GM18526 (cell line): ENCODE data around the gene WFS1.

Experiments
- POLR2A ChIP-seq: IDR thresholded peaks from 3 replicates; pipeline ENCODE4 v1.6.1; 2011; ENCODE audit not compliant: insufficient read length; ENCODE audit errors: extremely low read depth

The WFS1 gene

GRCh38 chr4:6250235-6250983, 19.2 kb upstream of the WFS1 start:
- TF ChIP-seq POLR2A = no peak

DNA sequence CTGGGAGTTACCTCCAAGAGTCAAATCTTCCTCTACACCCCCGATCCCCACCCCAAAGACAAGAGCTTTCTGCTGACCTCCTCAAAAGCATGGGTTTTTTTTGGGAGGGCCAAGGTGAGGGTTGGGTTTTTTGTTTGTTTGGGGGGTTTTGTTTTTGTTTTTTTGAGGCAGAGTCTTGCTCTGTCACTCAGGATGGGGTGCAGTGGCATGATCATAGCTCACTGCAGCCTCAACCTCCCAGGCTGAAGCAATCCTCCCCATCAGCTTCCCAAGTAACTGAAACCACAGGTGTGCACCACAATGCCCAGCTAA, 18.7 kb upstream of the WFS1 start:
- TF ChIP-seq POLR2A = no peak

GRCh38 chr4:6251365-6251764, 18.3 kb upstream of the WFS1 start:
- TF ChIP-seq POLR2A = no peak

DNA sequence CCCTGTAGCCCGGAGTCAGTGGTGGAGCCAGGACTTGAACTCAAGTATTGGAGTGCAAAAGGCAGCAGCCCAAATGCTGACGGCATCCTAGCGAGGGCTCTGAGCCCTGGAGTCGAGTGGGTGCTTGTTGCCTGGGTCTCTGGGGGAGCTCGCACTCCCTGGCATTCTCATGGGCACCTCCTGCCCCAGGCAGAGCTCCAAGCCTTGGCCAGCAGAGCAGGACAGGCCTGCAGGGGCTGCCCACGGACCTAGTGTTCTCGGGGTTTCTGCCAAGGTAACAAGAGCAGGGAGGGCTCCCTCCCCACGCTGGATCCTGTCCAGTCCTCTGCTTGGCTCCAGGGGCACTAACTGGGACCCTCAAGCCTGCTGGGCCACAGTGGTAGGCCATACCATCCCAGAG, 17.6 kb upstream of the WFS1 start:
- TF ChIP-seq POLR2A = no peak

DNA sequence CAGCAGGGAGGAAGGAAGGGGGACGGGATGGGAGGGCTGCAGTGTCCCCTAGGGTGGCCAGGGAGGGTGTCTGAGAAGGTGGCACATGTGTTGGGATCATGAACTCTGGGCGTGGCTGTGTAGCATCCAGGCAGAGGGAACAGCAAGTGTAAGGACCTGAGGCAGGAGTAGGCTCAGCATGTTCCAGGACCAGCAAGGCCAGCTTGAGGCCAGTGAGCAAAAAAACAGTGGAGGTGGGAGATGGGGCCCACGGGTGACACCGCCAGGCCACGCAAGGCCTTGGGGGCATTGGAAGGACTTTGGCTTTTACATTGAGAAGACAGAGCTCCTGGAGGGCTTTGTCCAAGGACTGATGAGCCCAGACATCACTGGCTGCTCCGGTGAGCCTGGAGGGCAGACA, 16.5 kb upstream of the WFS1 start:
- TF ChIP-seq POLR2A = no peak

GRCh38 chr4:6253961-6254360, 15.7 kb upstream of the WFS1 start:
- TF ChIP-seq POLR2A = no peak

GRCh38 chr4:6256141-6256540, 13.5 kb upstream of the WFS1 start:
- TF ChIP-seq POLR2A = no peak

GRCh38 chr4:6257247-6258025, 12.2 kb upstream of the WFS1 start:
- no peak for TF ChIP-seq POLR2A

GRCh38 chr4:6258026-6258360, 11.7 kb upstream of the WFS1 start:
- TF ChIP-seq POLR2A = no peak

GRCh38 chr4:6258741-6259140, 10.9 kb upstream of the WFS1 start:
- TF ChIP-seq POLR2A = no peak

- no peak for TF ChIP-seq POLR2A
These were observed 9.8 kb upstream of the WFS1 start for GRCh38 chr4:6259886-6260285.

GRCh38 chr4:6262176-6262575, 7.5 kb upstream of the WFS1 start:
- no peak for TF ChIP-seq POLR2A

- no peak for TF ChIP-seq POLR2A
These were observed 6.7 kb upstream of the WFS1 start for GRCh38 chr4:6262847-6263487.

- no peak for TF ChIP-seq POLR2A
These were observed 6.0 kb upstream of the WFS1 start for GRCh38 chr4:6263526-6264224.

GRCh38 chr4:6264225-6264540, 5.5 kb upstream of the WFS1 start:
- no peak for TF ChIP-seq POLR2A

DNA sequence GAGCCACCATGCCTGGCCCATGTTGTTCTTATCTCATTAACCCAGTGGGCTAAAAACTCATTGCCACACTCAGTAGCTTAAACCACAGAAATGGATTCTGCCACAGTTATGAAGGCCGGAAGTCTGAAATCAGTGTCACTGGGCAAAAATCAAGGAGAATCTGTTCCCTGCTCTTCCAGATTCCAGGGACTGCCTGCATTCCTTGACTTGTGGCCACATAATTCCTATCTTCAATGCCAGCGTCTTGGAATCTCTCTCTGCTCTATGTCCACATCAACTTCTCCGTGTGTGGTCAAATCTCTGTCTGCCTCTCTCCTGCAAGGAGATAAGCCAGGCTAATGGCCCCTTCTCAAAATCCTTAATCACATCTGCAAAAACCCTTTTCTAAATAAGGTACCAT, 4.1 kb upstream of the WFS1 start:
- no peak for TF ChIP-seq POLR2A

GRCh38 chr4:6267573-6267972, 2.1 kb upstream of the WFS1 start:
- TF ChIP-seq POLR2A = no peak
